GM12878 (cell line): ENCODE data around the gene C6orf62.

Source experiments
- BRCA1 ChIP-seq: IDR thresholded peaks from 2 replicates; pipeline ENCODE4 v1.6.1; 2011; ENCODE audit warnings: low read depth, low read length, improper control_type of control experiment
- EGR1 ChIP-seq, 2 experiments: IDR thresholded peaks; 1 replicate in 1 of 2; 2 replicates in 1 of 2; pipeline ENCODE4 v1.6.1; 2011 to 2012; ENCODE audit warnings: low read depth in 2 of 2, low read length in 2 of 2, borderline replicate concordance in 1 of 2, mild to moderate bottlenecking in 1 of 2, moderate library complexity in 1 of 2
- EP300 ChIP-seq, 2 experiments: fragments of 150-350 bp in 1 of 2; IDR thresholded peaks; 2 replicates each; pipeline ENCODE4 v1.6.1; 2011 to 2012; ENCODE audit warnings: low read depth in 2 of 2, low read length in 2 of 2, borderline replicate concordance in 1 of 2, improper control_type of control experiment in 1 of 2, inconsistent platforms in 1 of 2; ENCODE audit not compliant: control insufficient read depth in 1 of 2
- GATAD2B ChIP-seq: fragments of 450-650 bp; conservative IDR thresholded peaks from 2 replicates; pipeline ENCODE4 v1.6.1; 2017; ENCODE audit warnings: low read depth, mild to moderate bottlenecking, moderate library complexity
- JUND ChIP-seq: IDR thresholded peaks from 2 replicates; pipeline ENCODE4 v1.6.1; 2012; ENCODE audit warnings: low read depth, mild to moderate bottlenecking, low read length, improper control_type of control experiment, moderate library complexity
- NFYB ChIP-seq: IDR thresholded peaks from 2 replicates; pipeline ENCODE4 v1.6.1; 2011; ENCODE audit warnings: low read depth, mild to moderate bottlenecking, low read length, improper control_type of control experiment, moderate library complexity; ENCODE audit not compliant: insufficient read depth
- RFX5 ChIP-seq: IDR thresholded peaks from 2 replicates; pipeline ENCODE4 v1.6.1; 2011; ENCODE audit warnings: low read depth, low read length, improper control_type of control experiment
- TAF1 ChIP-seq: IDR thresholded peaks from 2 replicates; pipeline ENCODE4 v1.6.1; 2011; ENCODE audit warnings: mild to moderate bottlenecking, low read depth, low read length, borderline replicate concordance
- TF ChIP-seq, protein P1 (sequence below), 3 experiments: IDR thresholded peaks in 2 of 3; conservative IDR thresholded peaks in 1 of 3; 2 replicates each; pipeline ENCODE4 v1.5.1; 2011; ENCODE audit warnings: low read depth in 3 of 3, low read length in 3 of 3, mild to moderate bottlenecking in 3 of 3, control low read depth in 2 of 3, moderate library complexity in 2 of 3, inconsistent platforms in 1 of 3, mixed read lengths in 1 of 3; ENCODE audit not compliant: control insufficient read depth in 2 of 3, insufficient read depth in 1 of 3; ENCODE audit errors: extremely low read depth in 1 of 3

DNA sequence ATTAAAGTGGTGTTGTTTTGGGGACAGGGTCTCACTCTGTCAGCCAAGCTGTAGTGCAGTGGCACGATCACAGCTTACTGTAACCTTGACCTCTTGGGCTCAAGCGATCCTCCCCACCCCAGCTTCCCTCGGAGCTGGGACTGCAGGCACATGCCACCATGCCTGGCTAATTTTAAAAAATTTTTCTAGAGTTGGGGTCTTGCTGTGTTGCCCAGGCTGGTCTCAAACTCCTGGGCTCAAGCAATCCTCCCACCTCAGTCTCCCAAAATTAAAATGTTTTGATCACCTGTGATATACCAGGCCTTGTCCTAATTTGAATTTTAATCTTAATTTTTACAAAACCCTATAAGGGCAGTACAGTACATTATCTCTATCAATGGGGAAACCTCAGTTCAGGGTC, 26.5 kb downstream of the C6orf62 start:
- no peak for TF ChIP-seq GATAD2B
- TF ChIP-seq, protein P1, sequence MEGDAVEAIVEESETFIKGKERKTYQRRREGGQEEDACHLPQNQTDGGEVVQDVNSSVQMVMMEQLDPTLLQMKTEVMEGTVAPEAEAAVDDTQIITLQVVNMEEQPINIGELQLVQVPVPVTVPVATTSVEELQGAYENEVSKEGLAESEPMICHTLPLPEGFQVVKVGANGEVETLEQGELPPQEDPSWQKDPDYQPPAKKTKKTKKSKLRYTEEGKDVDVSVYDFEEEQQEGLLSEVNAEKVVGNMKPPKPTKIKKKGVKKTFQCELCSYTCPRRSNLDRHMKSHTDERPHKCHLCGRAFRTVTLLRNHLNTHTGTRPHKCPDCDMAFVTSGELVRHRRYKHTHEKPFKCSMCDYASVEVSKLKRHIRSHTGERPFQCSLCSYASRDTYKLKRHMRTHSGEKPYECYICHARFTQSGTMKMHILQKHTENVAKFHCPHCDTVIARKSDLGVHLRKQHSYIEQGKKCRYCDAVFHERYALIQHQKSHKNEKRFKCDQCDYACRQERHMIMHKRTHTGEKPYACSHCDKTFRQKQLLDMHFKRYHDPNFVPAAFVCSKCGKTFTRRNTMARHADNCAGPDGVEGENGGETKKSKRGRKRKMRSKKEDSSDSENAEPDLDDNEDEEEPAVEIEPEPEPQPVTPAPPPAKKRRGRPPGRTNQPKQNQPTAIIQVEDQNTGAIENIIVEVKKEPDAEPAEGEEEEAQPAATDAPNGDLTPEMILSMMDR (IDR thresholded peaks at IDR 0.05 in 2 of 3, conservative IDR thresholded peaks at IDR 0.05 in 1 of 3; ENCODE audit: control insufficient read depth in 2 of 3, extremely low read depth in 1 of 3, insufficient read depth in 1 of 3, low read depth in 3 of 3, low read length in 3 of 3) = no peak
- no peak for TF ChIP-seq JUND
- TF ChIP-seq RFX5 = no peak
- TF ChIP-seq NFYB = no peak
- no peak for TF ChIP-seq EP300 (IDR thresholded peaks at IDR 0.05; ENCODE audit: borderline replicate concordance in 1 of 2, control insufficient read depth in 1 of 2, low read depth in 2 of 2, low read length in 2 of 2)
- no peak for TF ChIP-seq EGR1 (IDR thresholded peaks at IDR 0.05; ENCODE audit: borderline replicate concordance in 1 of 2, low read depth in 2 of 2, low read length in 2 of 2)
- no peak for TF ChIP-seq BRCA1
- no peak for TF ChIP-seq TAF1
